Heart left ventricle (tissue), 16 donors: Measurements from ENCODE around the gene PANX2. TPM values are rescaled to one million over a fixed set of nuclear protein-coding genes. Genes with fewer than 3 reads are reported as not detected.

Experiments
- ATAC-seq, 4 donors: fragments of 200-7000 bp; cut with Tn5 transposase; one replicate each; pipeline ENCODE4 v1.9.1; 2020 to 2022; ENCODE audit warnings: moderate library complexity in 4 of 4, mild to moderate bottlenecking in 3 of 4, moderate number of reproducible peaks in 1 of 4
- DNase-seq, 5 donors: peaks; one replicate each; pipeline ENCODE4 v3.0.0-alpha.2; 2020
- H3K27ac ChIP-seq, 12 donors: fragments of 200-600 bp; sonication (generic) in 4 of 12; one replicate each; pipeline versions ENCODE4 v1.5.0 to v1.8.0; 2016 to 2022; ENCODE audit warnings: mild to moderate bottlenecking in 2 of 12
- H3K27me3 ChIP-seq, 9 donors: fragments of 200-600 bp; sonication (generic) in 2 of 9; one replicate each; pipeline versions ENCODE4 v1.5.1 to v1.8.0; 2016 to 2022; ENCODE audit warnings: mild to moderate bottlenecking in 3 of 9
- H3K36me3 ChIP-seq, 9 donors: fragments of 200-600 bp; sonication (generic) in 2 of 9; one replicate each; pipeline versions ENCODE4 v1.5.0 to v1.8.0; 2018 to 2022; ENCODE audit warnings: mild to moderate bottlenecking in 2 of 9
- H3K4me1 ChIP-seq, 12 donors: fragments of 200-600 bp; sonication (generic) in 4 of 12; one replicate each; pipeline versions ENCODE4 v1.5.0 to v1.8.0; 2016 to 2022; ENCODE audit warnings: mild to moderate bottlenecking in 3 of 12
- H3K4me3 ChIP-seq, 12 donors: fragments of 200-600 bp; sonication (generic) in 4 of 12; one replicate each; pipeline versions ENCODE4 v1.5.0 to v1.8.0; 2017 to 2022; ENCODE audit warnings: mild to moderate bottlenecking in 9 of 12, moderate library complexity in 4 of 12
- H3K9me3 ChIP-seq, 12 donors: fragments of 200-600 bp; sonication (generic) in 4 of 12; one replicate each; pipeline versions ENCODE4 v1.5.0 to v1.8.0; 2016 to 2022; ENCODE audit warnings: mild to moderate bottlenecking in 1 of 12
- CTCF ChIP-seq, 12 donors: fragments of 200-600 bp; sonication (generic) in 4 of 12; IDR thresholded peaks; one replicate each; pipeline versions ENCODE4 v1.5.0 to v1.8.0; 2018 to 2022; ENCODE audit warnings: antibody characterized with exemption in 12 of 12, mild to moderate bottlenecking in 5 of 12
- POLR2A ChIP-seq, 2 donors: fragments of 450-650 bp; IDR thresholded peaks; one replicate each; pipeline ENCODE4 v1.6.1; 2017; ENCODE audit warnings: antibody characterized with exemption in 2 of 2, mild to moderate bottlenecking in 2 of 2, moderate library complexity in 2 of 2
- WGBS, 4 donors: extraction: QIAGEN DNeasy Blood & Tissue Kit in 2 of 4; methylation state at CpG; one replicate each; pipeline versions ENCODE4 v1.1.5 to v1.1.7; 2013 to 2018; 5-methylcytosine and 5-hydroxymethylcytosine counted together
- intact Hi-C, 10 donors: fragments of 100-400 bp; cut with DNase I; formaldehyde crosslinking; loops; one replicate each; pipeline versions ENCODE4 v1.11.1 to v1.14.2; 2022
- polyA plus RNA-seq, 2 donors: library from polyadenylated mRNA; stranded (reverse); fragments of 200-250 nt; gene quantifications; one replicate each; pipeline ENCODE4 v1.2.3, GENCODE V29; 2013
- total RNA-seq, 9 donors: library from RNA; depleted of rRNA in 2 of 9; stranded (reverse); fragments of >200 nt in 2 of 9; fragmentation: NEBNext Ultra II Directional in 3 of 9; extraction: Animal tissue kit (Norgen Biotek cat#: 25700) in 3 of 9; gene quantifications; one replicate each; pipeline versions ENCODE4 v1.1.0 to v1.2.4, GENCODE V29; 2016 to 2023
- donor health status: ischemic (EF 13 %, LVEDD 7.1; RV severe dilation, severe dysfunction).
- donor health status: healthy with polysubstance abuse.
- donor health status: DM: no; HTN: yes; CAD: no.
- donor health status: DM: no; HTN: no; CAD: no.
- donor health status: ischemic (EF 25% LVEDD 6.9; RV normal size, moderate dysfunction).
- donor health status: ischemic (EF 25% LVEDD 5.7; RV mildly dilated, moderate dysfunction).
- donor health status: healthy.
- donor health status: DM: yes; HTN: yes; CAD: no.
- donor health status: ischemic (EF 35%, LVEDD 5.7; RV mildly dilated, moderate dysfunction).
- donor health status: nonischemic (EF 11% LVEDD 7.7; RV severe dilation, severe dysfunction).
- donor health status: DM: yes; HTN: yes; CAD: no.
- donor health status: PGD.
- donor health status: ischemic (EF 29% LVEDD 5.4; RV normal size, mild dysfunction).
- donor health status: nonischemic (EF 23%, LVEDD 6.1; RV moderate dilation, normal function).

Gene PANX2
- total and polyA plus RNA-seq, 11 donors, result 0.08 to 0.77 (median 0.33) TPM; not detected in 5

- intact Hi-C loops, result no loop called here
- H3K27me3 ChIP-seq, result peaks cover 10 to 40% (median 20%) of the 10 kb centered on the region in 9 donors
- WGBS, 4 donors, result 7 to 12% (median 10%) methylated on average over 34 to 36 of the region's 36 CpGs
- peaks cover 0 to 18% (median 0%) of the 10 kb centered on the region in 12 donors for H3K4me1 ChIP-seq
- H3K36me3 ChIP-seq, result no peaks in the 10 kb centered on the region
- peak overlapping the region in 7 of 12 donors; percentile 43 to 60 (median 52) for H3K4me3 ChIP-seq
- H3K9me3 ChIP-seq, result no peaks in the 10 kb centered on the region
- no peak for TF ChIP-seq POLR2A (IDR thresholded peaks at IDR 0.05)
- no peak overlapping the region for H3K27ac ChIP-seq
- ATAC-seq (no peak), DNase-seq (peak in 1 of 5 donors; percentile 25)
Observed at GRCh38 chr22:50169181-50169759, 1.3 kb upstream of the PANX2 start.

GRCh38 chr22:50169774-50170341 lies 673 bp upstream of the PANX2 start:
- Histone ChIP-seq H3K36me3 (no peaks in the 10 kb centered on the region), H3K4me3 (peak overlapping the region in 9 of 12 donors; percentile 30 to 60 (median 51)), H3K4me1 (peaks cover 0 to 18% (median 0%) of the 10 kb centered on the region in 12 donors), H3K27me3 (peaks cover 10 to 40% (median 20%) of the 10 kb centered on the region in 9 donors), H3K9me3 (no peaks in the 10 kb centered on the region), H3K27ac (no peak overlapping the region)
- intact Hi-C loops, result no loop called here
- TF ChIP-seq POLR2A (IDR thresholded peaks at IDR 0.05) (no peak), CTCF (IDR thresholded peaks at IDR 0.05) (no peak)
- DNase-seq (peak in 2 of 5 donors; percentile 28 to 67), ATAC-seq (peak in 1 of 4 donors; percentile 23)
- whole genome bisulfite sequencing, 4 donors, result 2 to 3% (median 2%) methylated on average over 28 to 70 of the region's 70 CpGs

- ATAC-seq, result peak in 3 of 4 donors; percentile 37 to 46 (median 42)
- H3K36me3 ChIP-seq, result no peaks in the 10 kb centered on the region
- intact Hi-C loops, result no loop called here
- peaks cover 10 to 54% (median 20%) of the 10 kb centered on the region in 9 donors for H3K27me3 ChIP-seq
- WGBS, 4 donors, result 54 to 63% (median 58%) methylated on average over 12 to 15 of the region's 15 CpGs
- no peak for TF ChIP-seq CTCF (IDR thresholded peaks at IDR 0.05)
- no peak for TF ChIP-seq POLR2A (IDR thresholded peaks at IDR 0.05)
- no peak overlapping the region for H3K27ac ChIP-seq
- H3K4me3 ChIP-seq, result peak overlapping the region in 1 of 12 donors; percentile 47
- H3K4me1 ChIP-seq, result peaks cover 0 to 18% (median 0%) of the 10 kb centered on the region in 12 donors
- DNase-seq, result peak in 2 of 5 donors; percentile 29 to 60
- no peaks in the 10 kb centered on the region for H3K9me3 ChIP-seq
Observed at GRCh38 chr22:50171319-50171964, 911 bp downstream of the PANX2 start.

- TF ChIP-seq POLR2A (IDR thresholded peaks at IDR 0.05) (no peak), CTCF (IDR thresholded peaks at IDR 0.05) (no peak)
- Histone ChIP-seq H3K36me3 (no peaks in the 10 kb centered on the region), H3K4me1 (peaks cover 0 to 18% (median 0%) of the 10 kb centered on the region in 12 donors), H3K27ac (no peak overlapping the region), H3K4me3 (no peak overlapping the region), H3K27me3 (peaks cover 10 to 60% (median 20%) of the 10 kb centered on the region in 9 donors), H3K9me3 (no peaks in the 10 kb centered on the region)
- DNase-seq (peak in 1 of 5 donors; percentile 61), ATAC-seq (peak in 1 of 4 donors; percentile 12)
- intact Hi-C loops, result no loop called here
- WGBS, 4 donors, result 72 to 80% (median 78%) methylated on average over 12 to 13 of the region's 13 CpGs
Observed at GRCh38 chr22:50171965-50172421, 1.5 kb downstream of the PANX2 start.
